B cell (primary cell): ENCODE results near the gene CDC45. TPM values are rescaled to one million over a fixed set of nuclear protein-coding genes. Genes with fewer than 3 reads are reported as not detected.
A peak's percentile ranks its signal among the peaks of the same experiment; 100 is the strongest.

Source experiments
- ATAC-seq: fragments of 200-7000 bp; cut with Tn5 transposase; one replicate; pipeline ENCODE4 v1.10.0; 2021; ENCODE audit warnings: low read depth, mild to moderate bottlenecking, moderate number of reproducible peaks, moderate library complexity
- CTCF ChIA-PET: fragments of 350-600 bp; sonication (Branson Sonifier 250); formaldehyde crosslinking; loops from one replicate; lab custom pipeline; 2021; ENCODE audit warnings: antibody characterized with exemption, inconsistent platforms; lab: Charles Lee
- POLR2A ChIA-PET: fragments of 350-600 bp; sonication (Branson Sonifier 250); formaldehyde crosslinking; loops from one replicate; lab custom pipeline; 2021; ENCODE audit warnings: antibody characterized with exemption; lab: Charles Lee
- DNase-seq: peaks from one replicate; pipeline ENCODE4 v3.0.0; 2013
- H2AFZ ChIP-seq: 2 replicates; pipeline ENCODE4 v1.6.1; 2012; ENCODE audit warnings: mild to moderate bottlenecking, low read depth, low read length; ENCODE audit not compliant: insufficient read depth, poor library complexity, severe bottlenecking
- H3K27ac ChIP-seq, 2 donors: 1 replicate in 1 of 2; 2 replicates in 1 of 2; pipeline ENCODE4 v1.5.1; 2012 to 2013; ENCODE audit warnings: low read length in 2 of 2, mild to moderate bottlenecking in 2 of 2, moderate library complexity in 1 of 2
- H3K27me3 ChIP-seq, 4 experiments: fragments of 200-600 bp in 1 of 4; sonication (generic) in 1 of 4; replicated peaks in 1 of 4; 1 replicate in 2 of 4; 2 replicates in 2 of 4; pipeline versions ENCODE4 v1.6.1 to v1.7.0; 2013 to 2016; ENCODE audit warnings: low read length in 3 of 4, mild to moderate bottlenecking in 2 of 4, mixed read lengths in 1 of 4, moderate library complexity in 1 of 4; ENCODE audit not compliant: insufficient read depth in 4 of 4, control insufficient read depth in 3 of 4; ENCODE audit errors: control extremely low read depth in 1 of 4
- H3K36me3 ChIP-seq, 2 experiments: replicated peaks in 1 of 2; 1 replicate in 1 of 2; 2 replicates in 1 of 2; pipeline versions ENCODE4 v1.6.1 to v1.7.1; 2013; ENCODE audit warnings: low read length in 1 of 2; ENCODE audit not compliant: insufficient read depth in 2 of 2, control insufficient read depth in 1 of 2; ENCODE audit errors: control extremely low read depth in 1 of 2, extremely low read depth in 1 of 2
- H3K4me1 ChIP-seq, 2 donors: fragments of 200-600 bp in 1 of 2; sonication (generic) in 1 of 2; 1 replicate in 1 of 2; 2 replicates in 1 of 2; pipeline versions ENCODE4 v1.5.1 to v1.6.1; 2013 to 2017; ENCODE audit warnings: low read length in 2 of 2; ENCODE audit not compliant: control insufficient read depth in 2 of 2, insufficient read depth in 2 of 2
- H3K4me2 ChIP-seq: replicated peaks from 2 replicates; pipeline ENCODE3; 2012; ENCODE audit warnings: mild to moderate bottlenecking, low read depth, low read length; ENCODE audit not compliant: poor library complexity, severe bottlenecking
- H3K4me3 ChIP-seq, 5 experiments: fragments of 200-600 bp in 1 of 5; sonication (generic) in 1 of 5; 1 replicate in 3 of 5; 2 replicates in 2 of 5; pipeline versions ENCODE4 v1.5.1 to v1.7.0; 2011 to 2016; ENCODE audit warnings: low read length in 4 of 5, mild to moderate bottlenecking in 4 of 5, low read depth in 2 of 5, control low read depth in 1 of 5, moderate library complexity in 1 of 5; ENCODE audit not compliant: insufficient read depth in 1 of 5; ENCODE audit errors: control extremely low read depth in 1 of 5, extremely low read depth in 1 of 5
- H3K79me2 ChIP-seq: fragments of 200-600 bp; sonication (generic); one replicate; pipeline ENCODE4 v1.6.0; 2016; ENCODE audit warnings: low read length; ENCODE audit not compliant: control insufficient read depth, insufficient read depth
- H3K9ac ChIP-seq: fragments of 200-600 bp; sonication (generic); 2 replicates; pipeline ENCODE4 v1.6.1; 2017; ENCODE audit warnings: mild to moderate bottlenecking, low read length, moderate library complexity
- H3K9me3 ChIP-seq, 3 donors: one replicate each; pipeline versions ENCODE4 v1.6.1 to v1.7.1; 2013; ENCODE audit warnings: low read length in 2 of 3; ENCODE audit not compliant: control insufficient read depth in 2 of 3, insufficient read depth in 1 of 3; ENCODE audit errors: control extremely low read depth in 1 of 3
- H4K20me1 ChIP-seq: 2 replicates; pipeline ENCODE4 v1.6.0; 2012; ENCODE audit warnings: mild to moderate bottlenecking, low read length; ENCODE audit not compliant: insufficient read depth, control insufficient read depth, poor library complexity, severe bottlenecking
- H3K27ac Mint-ChIP-seq: one replicate; pipeline ENCODE4 v1.8.0; 2021; ENCODE audit warnings: mixed read lengths
- H3K27me3 Mint-ChIP-seq: one replicate; pipeline ENCODE4 v1.8.0; 2021; ENCODE audit warnings: mixed read lengths
- H3K4me1 Mint-ChIP-seq: one replicate; pipeline ENCODE4 v1.8.0; 2021; ENCODE audit warnings: mixed read lengths
- H3K4me3 Mint-ChIP-seq: one replicate; pipeline ENCODE4 v1.8.0; 2021; ENCODE audit warnings: mixed read lengths
- H3K9me3 Mint-ChIP-seq: one replicate; pipeline ENCODE4 v1.8.0; 2022; ENCODE audit warnings: mixed read lengths; ENCODE audit not compliant: insufficient read depth
- EZH2 ChIP-seq: IDR thresholded peaks from 2 replicates; pipeline ENCODE4 v1.6.1; 2012; ENCODE audit warnings: borderline replicate concordance, low read depth, mild to moderate bottlenecking, moderate library complexity, low read length; ENCODE audit not compliant: insufficient read depth, poor library complexity, severe bottlenecking
- WGBS: methylation state at CpG from one replicate; pipeline ENCODE4 v1.1.5; 2013; ENCODE audit warnings: missing lambda C conversion rate; ENCODE audit not compliant: insufficient coverage; 5-methylcytosine and 5-hydroxymethylcytosine counted together
- intact Hi-C: fragments of 100-400 bp; cut with micrococcal nuclease; formaldehyde crosslinking; loops from one replicate; pipeline ENCODE4 v1.10.0; 2022
- polyA plus RNA-seq: library from polyadenylated mRNA; depleted of rRNA; stranded (reverse); fragments of >200 nt; gene quantifications from 2 replicates; pipeline ENCODE4 v1.2.3, GENCODE V29; 2012
- total RNA-seq, 2 donors: library from RNA; stranded (reverse); fragments of 120-200 nt in 1 of 2; gene quantifications; 1 replicate in 1 of 2; 2 replicates in 1 of 2; pipeline versions ENCODE4 v1.2.3 to v1.2.4, GENCODE V29; 2013 to 2022
- TF ChIP-seq, protein P1 (sequence below): fragments of 200-600 bp; IDR thresholded peaks from one replicate; pipeline ENCODE4 v1.8.0; 2022; ENCODE audit warnings: antibody characterized with exemption, mild to moderate bottlenecking

CDC45 gene
- total and polyA plus RNA-seq, 2 donors (not counting 1 experiment from before 2014, with no cell fraction given), result 0.49 to 1.4 TPM

DNA sequence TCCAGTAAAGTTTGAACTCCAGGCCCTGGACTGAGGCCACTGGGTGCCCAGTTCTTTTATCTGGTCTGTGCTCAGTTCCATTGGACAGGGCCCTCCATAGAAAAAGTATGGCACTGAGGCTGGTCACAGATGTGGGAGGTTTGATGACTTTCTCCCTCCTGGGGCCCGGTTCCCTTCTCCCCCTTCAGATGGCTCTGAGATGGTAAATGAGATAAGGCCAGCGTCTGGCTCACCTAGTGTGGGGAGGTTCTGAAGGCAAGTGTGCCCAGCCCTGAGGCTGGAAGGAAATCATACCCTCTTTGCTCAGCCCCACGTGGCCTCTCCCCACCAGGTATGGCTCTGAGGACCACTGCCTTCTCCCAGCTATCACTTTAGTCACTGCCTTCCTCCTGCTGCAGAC is 45.9 kb downstream of the CDC45 start:
- Histone ChIP-seq H3K36me3 (no peaks in the 10 kb centered on the region), H3K4me2 (no peak overlapping the region), H3K9ac (no peak overlapping the region), H4K20me1 (no peaks in the 10 kb centered on the region), H3K79me2 (no peaks in the 10 kb centered on the region), H3K9me3 (peaks cover 0 to 2% (median 0%) of the 10 kb centered on the region in 3 donors), H2AFZ (no peak overlapping the region), H3K4me3 (no peak overlapping the region), H3K27ac (no peak overlapping the region), H3K27me3 (peaks cover 0 to 38% (median 5%) of the 10 kb centered on the region in 4 experiments), H3K4me1 (peaks cover 8 to 22% of the 10 kb centered on the region in 2 donors)
- no peak for ATAC-seq
- peak overlapping the region; percentile 32 for H3K4me3 Mint-ChIP-seq
- TF ChIP-seq, protein P1, sequence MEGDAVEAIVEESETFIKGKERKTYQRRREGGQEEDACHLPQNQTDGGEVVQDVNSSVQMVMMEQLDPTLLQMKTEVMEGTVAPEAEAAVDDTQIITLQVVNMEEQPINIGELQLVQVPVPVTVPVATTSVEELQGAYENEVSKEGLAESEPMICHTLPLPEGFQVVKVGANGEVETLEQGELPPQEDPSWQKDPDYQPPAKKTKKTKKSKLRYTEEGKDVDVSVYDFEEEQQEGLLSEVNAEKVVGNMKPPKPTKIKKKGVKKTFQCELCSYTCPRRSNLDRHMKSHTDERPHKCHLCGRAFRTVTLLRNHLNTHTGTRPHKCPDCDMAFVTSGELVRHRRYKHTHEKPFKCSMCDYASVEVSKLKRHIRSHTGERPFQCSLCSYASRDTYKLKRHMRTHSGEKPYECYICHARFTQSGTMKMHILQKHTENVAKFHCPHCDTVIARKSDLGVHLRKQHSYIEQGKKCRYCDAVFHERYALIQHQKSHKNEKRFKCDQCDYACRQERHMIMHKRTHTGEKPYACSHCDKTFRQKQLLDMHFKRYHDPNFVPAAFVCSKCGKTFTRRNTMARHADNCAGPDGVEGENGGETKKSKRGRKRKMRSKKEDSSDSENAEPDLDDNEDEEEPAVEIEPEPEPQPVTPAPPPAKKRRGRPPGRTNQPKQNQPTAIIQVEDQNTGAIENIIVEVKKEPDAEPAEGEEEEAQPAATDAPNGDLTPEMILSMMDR, result no peak
- TF ChIP-seq EZH2, result no peak
- no peak for DNase-seq
- H3K4me1 Mint-ChIP-seq, result peaks cover 12% of the 10 kb centered on the region
- intact Hi-C loops, result no loop called here
- POLR2A ChIA-PET, result no interaction called here
- CTCF ChIA-PET, result no interaction called here
- WGBS, result 75% methylated on average over 2 of the region's 3 CpGs
- H3K27me3 Mint-ChIP-seq, result peaks cover 26% of the 10 kb centered on the region
- no peak overlapping the region for H3K27ac Mint-ChIP-seq
- no peaks in the 10 kb centered on the region for H3K9me3 Mint-ChIP-seq

DNA sequence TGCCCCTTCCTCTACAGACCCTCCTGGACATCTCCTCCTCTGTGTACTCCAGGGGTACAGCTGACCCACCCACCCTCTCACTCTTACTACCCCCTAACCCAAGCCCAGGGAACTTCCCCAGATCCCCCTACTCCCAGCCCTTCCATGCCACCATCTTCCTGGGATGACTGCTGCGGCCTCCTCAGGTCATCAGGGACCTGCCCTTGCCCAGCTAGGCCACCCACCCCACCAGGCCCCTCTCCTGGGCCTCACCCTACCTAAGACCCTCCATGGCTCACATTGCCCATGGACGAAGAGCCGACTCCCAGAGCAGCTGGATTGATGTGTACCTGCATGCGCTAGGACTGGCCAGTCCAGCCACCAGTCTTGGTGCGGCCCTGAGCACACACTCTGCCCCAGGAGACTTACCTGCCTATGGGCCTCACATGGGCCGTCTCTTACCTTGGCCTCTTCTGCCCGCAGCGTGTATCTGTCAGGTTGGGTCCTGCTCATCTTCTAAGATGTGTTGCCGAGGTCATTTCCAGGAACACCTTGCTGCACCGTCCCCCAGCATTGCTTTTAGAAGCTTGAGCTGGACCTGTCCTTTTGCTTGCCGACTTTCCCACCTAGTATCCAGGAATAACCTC is 46.5 kb downstream of the CDC45 start:
- Histone ChIP-seq H3K27ac (no peak overlapping the region), H2AFZ (no peak overlapping the region), H3K4me2 (no peak overlapping the region), H3K27me3 (peaks cover 0 to 41% (median 5%) of the 10 kb centered on the region in 4 experiments), H4K20me1 (no peaks in the 10 kb centered on the region), H3K4me3 (no peak overlapping the region), H3K9me3 (peaks cover 0 to 2% (median 0%) of the 10 kb centered on the region in 3 donors), H3K9ac (no peak overlapping the region), H3K79me2 (no peaks in the 10 kb centered on the region), H3K4me1 (peaks cover 8 to 22% of the 10 kb centered on the region in 2 donors), H3K36me3 (no peaks in the 10 kb centered on the region)
- DNase-seq (no peak), ATAC-seq (no peak)
- intact Hi-C loops, result no loop called here
- H3K27ac Mint-ChIP-seq, result no peak overlapping the region
- peaks cover 12% of the 10 kb centered on the region for H3K4me1 Mint-ChIP-seq
- H3K9me3 Mint-ChIP-seq, result no peaks in the 10 kb centered on the region
- ChIA-PET CTCF (no interaction called here), POLR2A (no interaction called here)
- peaks cover 26% of the 10 kb centered on the region for H3K27me3 Mint-ChIP-seq
- TF ChIP-seq EZH2, result no peak
- H3K4me3 Mint-ChIP-seq, result peak overlapping the region; percentile 32
- WGBS, result 96% methylated on average over 11 of the region's 11 CpGs
